Effector memory CD8-positive, alpha-beta T cell (primary cell): ENCODE data around the gene SHC3.

Experiments
- ATAC-seq: fragments of 150-1000 bp; cut with Tn5 transposase; replicated peaks from 2 replicates; pipeline ENCODE4 v1.10.0; 2021; ENCODE audit warnings: mild to moderate bottlenecking, moderate library complexity
- DNase-seq, 3 experiments: peaks; one replicate each; pipeline ENCODE4 v3.0.0; 2021
- H3K27ac Mint-ChIP-seq, 2 donors: one replicate each; pipeline ENCODE4 v1.8.0; 2022; ENCODE audit warnings: mild to moderate bottlenecking in 2 of 2, mixed read lengths in 2 of 2, moderate library complexity in 2 of 2
- H3K27me3 Mint-ChIP-seq, 2 donors: one replicate each; pipeline ENCODE4 v1.8.0; 2022; ENCODE audit warnings: mixed read lengths in 2 of 2
- H3K36me3 Mint-ChIP-seq: one replicate; pipeline ENCODE4 v1.8.0; 2022; ENCODE audit warnings: mild to moderate bottlenecking, moderate library complexity, mixed read lengths; ENCODE audit not compliant: insufficient read depth
- H3K4me1 Mint-ChIP-seq, 2 donors: one replicate each; pipeline ENCODE4 v1.8.0; 2022; ENCODE audit warnings: low read depth in 2 of 2, mixed read lengths in 2 of 2
- H3K4me3 Mint-ChIP-seq, 2 donors: one replicate each; pipeline ENCODE4 v1.8.0; 2022; ENCODE audit warnings: mild to moderate bottlenecking in 2 of 2, mixed read lengths in 2 of 2, moderate library complexity in 2 of 2
- H3K9me3 Mint-ChIP-seq, 2 donors: one replicate each; pipeline ENCODE4 v1.8.0; 2022; ENCODE audit warnings: mixed read lengths in 2 of 2

SHC3 gene

GRCh38 chr9:89137542-89138462 lies 40.8 kb downstream of the SHC3 start:
- DNase-seq (no peak), ATAC-seq (no peak)
- Mint-ChIP-seq H3K9me3 (peaks cover 0 to 3% of the 10 kb centered on the region in 2 donors), H3K4me3 (no peak overlapping the region), H3K27me3 (peaks cover 14 to 30% of the 10 kb centered on the region in 2 donors), H3K4me1 (peaks cover 0 to 2% of the 10 kb centered on the region in 2 donors), H3K27ac (no peak overlapping the region), H3K36me3 (no peaks in the 10 kb centered on the region)

GRCh38 chr9:89135591-89136166 lies 42.9 kb downstream of the SHC3 start:
- Mint-ChIP-seq H3K9me3 (peaks cover 0 to 3% of the 10 kb centered on the region in 2 donors), H3K27ac (no peak overlapping the region), H3K27me3 (peaks cover 8 to 38% of the 10 kb centered on the region in 2 donors), H3K36me3 (no peaks in the 10 kb centered on the region), H3K4me3 (no peak overlapping the region), H3K4me1 (peaks cover 0 to 2% of the 10 kb centered on the region in 2 donors)
- DNase-seq (no peak), ATAC-seq (no peak)

GRCh38 chr9:89134709-89135108 lies 43.9 kb downstream of the SHC3 start:
- Mint-ChIP-seq H3K4me1 (peaks cover 0 to 2% of the 10 kb centered on the region in 2 donors), H3K9me3 (peaks cover 0 to 5% of the 10 kb centered on the region in 2 donors), H3K27me3 (peaks cover 17 to 40% of the 10 kb centered on the region in 2 donors), H3K27ac (no peak overlapping the region), H3K36me3 (no peaks in the 10 kb centered on the region), H3K4me3 (no peak overlapping the region)
- ATAC-seq (no peak), DNase-seq (no peak)

GRCh38 chr9:89122949-89123348 lies 55.7 kb downstream of the SHC3 start:
- H3K27me3 Mint-ChIP-seq: peaks cover 18 to 32% of the 10 kb centered on the region in 2 donors
- no peak for ATAC-seq

GRCh38 chr9:89120704-89121103 lies 57.9 kb downstream of the SHC3 start:
- ATAC-seq: no peak
- Mint-ChIP-seq H3K9me3 (peaks cover 10 to 11% of the 10 kb centered on the region in 2 donors), H3K4me1 (peaks cover 0 to 2% of the 10 kb centered on the region in 2 donors), H3K4me3 (no peak overlapping the region), H3K27ac (no peak overlapping the region), H3K36me3 (no peaks in the 10 kb centered on the region), H3K27me3 (peaks cover 9 to 26% of the 10 kb centered on the region in 2 donors)
- no peak for DNase-seq

More at GRCh38 chr9:89122949-89123348, 55.7 kb downstream of the SHC3 start:
- no peak overlapping the region for H3K27ac Mint-ChIP-seq
- H3K9me3 Mint-ChIP-seq: peaks cover 0 to 3% of the 10 kb centered on the region in 2 donors
- H3K4me1 Mint-ChIP-seq: no peaks in the 10 kb centered on the region
- no peak for DNase-seq
- H3K36me3 Mint-ChIP-seq: no peaks in the 10 kb centered on the region
- no peak overlapping the region for H3K4me3 Mint-ChIP-seq

GRCh38 chr9:89116805-89117192 lies 61.8 kb downstream of the SHC3 start:
- Mint-ChIP-seq H3K4me1 (peaks cover 0 to 2% of the 10 kb centered on the region in 2 donors), H3K4me3 (no peak overlapping the region), H3K27me3 (peaks cover 27 to 40% of the 10 kb centered on the region in 2 donors), H3K27ac (no peak overlapping the region), H3K36me3 (no peaks in the 10 kb centered on the region), H3K9me3 (peaks cover 7 to 19% of the 10 kb centered on the region in 2 donors)
- no peak for ATAC-seq
- no peak for DNase-seq

GRCh38 chr9:89116064-89116804 lies 62.4 kb downstream of the SHC3 start:
- H3K9me3 Mint-ChIP-seq: peaks cover 7 to 19% of the 10 kb centered on the region in 2 donors
- H3K27me3 Mint-ChIP-seq: peaks cover 33 to 44% of the 10 kb centered on the region in 2 donors
- H3K4me3 Mint-ChIP-seq: no peak overlapping the region
- H3K36me3 Mint-ChIP-seq: no peaks in the 10 kb centered on the region
- ATAC-seq (no peak), DNase-seq (no peak)
- peaks cover 0 to 2% of the 10 kb centered on the region in 2 donors for H3K4me1 Mint-ChIP-seq
- H3K27ac Mint-ChIP-seq: no peak overlapping the region

- Mint-ChIP-seq H3K36me3 (no peaks in the 10 kb centered on the region), H3K9me3 (peaks cover 7 to 19% of the 10 kb centered on the region in 2 donors), H3K4me1 (peaks cover 0 to 2% of the 10 kb centered on the region in 2 donors), H3K27ac (no peak overlapping the region), H3K27me3 (peaks cover 40 to 48% of the 10 kb centered on the region in 2 donors), H3K4me3 (no peak overlapping the region)
- no peak for ATAC-seq
- no peak for DNase-seq
These were observed 63.2 kb downstream of the SHC3 start for GRCh38 chr9:89115426-89115825.

- ATAC-seq: no peak
- peaks cover 7 to 19% of the 10 kb centered on the region in 2 donors for H3K9me3 Mint-ChIP-seq
- H3K27ac Mint-ChIP-seq: no peak overlapping the region
- DNase-seq: no peak
- H3K27me3 Mint-ChIP-seq: peaks cover 43 to 44% of the 10 kb centered on the region in 2 donors
- no peaks in the 10 kb centered on the region for H3K36me3 Mint-ChIP-seq
- H3K4me3 Mint-ChIP-seq: no peak overlapping the region
- H3K4me1 Mint-ChIP-seq: peaks cover 0 to 2% of the 10 kb centered on the region in 2 donors
These were observed 63.9 kb downstream of the SHC3 start for GRCh38 chr9:89114741-89115140.

- Mint-ChIP-seq H3K27ac (no peak overlapping the region), H3K9me3 (peaks cover 7 to 19% of the 10 kb centered on the region in 2 donors), H3K36me3 (no peaks in the 10 kb centered on the region), H3K27me3 (peaks cover 35 to 51% of the 10 kb centered on the region in 2 donors), H3K4me1 (peaks cover 0 to 2% of the 10 kb centered on the region in 2 donors), H3K4me3 (no peak overlapping the region)
- ATAC-seq (no peak), DNase-seq (no peak)
These were observed 64.8 kb downstream of the SHC3 start for GRCh38 chr9:89113851-89114250.

GRCh38 chr9:89112243-89112642 lies 66.4 kb downstream of the SHC3 start:
- H3K36me3 Mint-ChIP-seq: no peaks in the 10 kb centered on the region
- no peak for ATAC-seq
- no peak for DNase-seq
- H3K4me1 Mint-ChIP-seq: peaks cover 0 to 2% of the 10 kb centered on the region in 2 donors
- H3K9me3 Mint-ChIP-seq: peaks cover 7 to 19% of the 10 kb centered on the region in 2 donors
- no peak overlapping the region for H3K27ac Mint-ChIP-seq
- H3K27me3 Mint-ChIP-seq: peaks cover 27 to 55% of the 10 kb centered on the region in 2 donors
- no peak overlapping the region for H3K4me3 Mint-ChIP-seq

- Mint-ChIP-seq H3K27me3 (peaks cover 34 to 59% of the 10 kb centered on the region in 2 donors), H3K27ac (no peak overlapping the region), H3K36me3 (no peaks in the 10 kb centered on the region), H3K4me3 (no peak overlapping the region), H3K4me1 (no peaks in the 10 kb centered on the region), H3K9me3 (no peaks in the 10 kb centered on the region)
- no peak for ATAC-seq
- DNase-seq: no peak
These were observed 69.0 kb downstream of the SHC3 start for GRCh38 chr9:89109666-89110065.

GRCh38 chr9:89107406-89107805 lies 71.2 kb downstream of the SHC3 start:
- Mint-ChIP-seq H3K4me3 (no peak overlapping the region), H3K9me3 (peaks cover 0 to 2% of the 10 kb centered on the region in 2 donors), H3K27ac (no peak overlapping the region), H3K27me3 (peaks cover 32 to 47% of the 10 kb centered on the region in 2 donors), H3K36me3 (no peaks in the 10 kb centered on the region), H3K4me1 (no peaks in the 10 kb centered on the region)
- ATAC-seq (no peak), DNase-seq (no peak)
